Ramos (cell line): Measurements from ENCODE around the gene REL.

Source experiments
- in situ Hi-C: fragments of 300-500 bp; cut with MboI; formaldehyde crosslinking; loops from one replicate; pipeline ENCODE4 v1.14.3; 2022; ENCODE audit warnings: low sequenced_read_pairs; ENCODE audit not compliant: unreplicated experiment

The REL gene

DNA sequence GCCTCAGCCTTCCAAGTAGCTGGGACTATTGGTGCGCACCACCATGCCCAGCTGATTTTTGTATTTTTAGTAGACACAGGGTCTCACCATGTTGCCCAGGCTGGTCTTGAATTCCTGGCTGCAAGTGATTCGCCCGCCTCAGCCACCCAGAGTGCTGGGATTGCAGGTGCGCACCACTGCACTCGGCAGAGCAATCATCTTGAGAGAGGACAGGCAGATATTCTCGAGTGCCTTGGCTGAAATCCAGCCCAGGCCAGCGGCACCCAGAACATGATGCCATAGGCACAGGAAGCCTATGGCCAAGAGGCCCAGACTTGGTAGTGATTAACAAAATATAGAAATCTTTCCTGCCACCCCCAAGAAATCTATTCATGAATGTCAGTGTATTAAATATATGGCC is 78.1 kb downstream of the REL start:
- in situ Hi-C loops: no loop called here

DNA sequence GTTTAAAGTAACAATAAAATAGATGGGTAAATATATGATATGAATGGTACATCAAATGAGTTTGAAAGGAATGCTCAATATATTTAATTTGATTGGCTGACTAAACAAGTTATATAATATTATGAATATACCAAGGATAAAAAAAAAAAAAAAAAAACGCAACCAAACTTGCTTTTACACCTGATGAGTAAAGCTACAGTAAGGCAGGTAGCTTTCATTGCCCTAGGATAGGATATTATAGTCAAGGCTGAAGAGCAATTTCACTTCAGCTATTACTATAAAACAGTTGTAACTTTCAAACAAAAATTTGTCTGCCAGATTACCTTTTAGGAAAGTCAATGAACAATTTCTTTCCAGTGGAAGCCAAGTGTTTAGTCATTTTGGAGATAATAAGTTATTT is 79.3 kb downstream of the REL start:
- in situ Hi-C loops: no loop called here

DNA sequence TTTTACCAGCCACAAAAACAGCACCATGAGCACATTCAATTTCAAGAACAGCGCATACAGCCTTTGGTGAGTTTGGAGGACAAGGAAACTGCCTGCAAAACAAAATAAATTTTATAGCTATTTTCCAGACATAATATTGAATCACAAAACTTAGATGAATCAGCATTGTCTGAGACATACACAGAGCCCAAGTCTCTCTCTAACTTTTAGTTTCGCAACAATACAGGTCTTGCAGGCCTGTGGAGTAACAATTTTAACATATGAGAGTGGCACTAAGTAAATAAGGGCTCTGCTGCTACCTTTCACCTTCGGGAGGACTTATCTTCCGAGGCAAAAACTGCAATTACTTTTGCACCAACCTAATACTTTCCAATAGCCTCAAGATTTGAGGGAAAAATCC is 80.1 kb downstream of the REL start:
- in situ Hi-C loops: no loop called here

DNA sequence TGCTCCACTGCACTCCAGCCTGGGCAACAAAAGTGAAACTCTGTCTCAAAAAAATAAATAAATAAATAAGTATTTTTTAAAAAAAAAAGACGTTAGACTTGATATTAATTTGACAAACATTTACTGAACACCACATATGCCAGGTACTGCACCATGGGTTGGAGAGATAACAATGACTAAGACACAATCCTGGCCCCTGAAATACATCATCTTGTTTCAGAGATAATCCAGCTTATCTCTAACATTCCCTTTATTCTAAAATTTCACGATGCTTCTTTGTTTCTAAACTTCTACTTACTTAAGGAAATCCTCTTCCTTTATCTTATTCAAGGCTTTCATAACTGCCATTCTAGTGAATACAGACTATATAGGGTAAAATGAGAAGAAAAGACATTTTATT is 81.2 kb downstream of the REL start:
- in situ Hi-C loops: no loop called here

DNA sequence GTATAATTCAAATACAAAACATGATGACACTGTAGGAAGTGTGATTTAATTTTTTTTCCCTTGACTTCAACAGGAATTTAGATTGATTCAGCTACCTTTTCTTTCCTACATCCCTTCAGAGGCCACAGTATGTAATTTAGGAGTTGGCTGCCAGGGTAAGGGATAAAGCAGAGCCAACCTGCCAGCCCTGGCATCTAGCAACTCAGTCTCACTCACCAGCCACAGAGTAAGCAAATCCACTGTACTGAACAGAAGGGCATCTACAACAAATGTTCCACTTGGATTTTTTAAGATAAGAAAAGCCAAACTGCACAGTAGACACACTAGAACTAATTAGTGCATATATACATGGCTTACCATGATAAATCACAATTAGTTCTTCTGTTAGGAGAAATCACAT is 81.8 kb downstream of the REL start:
- in situ Hi-C loops: no loop called here

DNA sequence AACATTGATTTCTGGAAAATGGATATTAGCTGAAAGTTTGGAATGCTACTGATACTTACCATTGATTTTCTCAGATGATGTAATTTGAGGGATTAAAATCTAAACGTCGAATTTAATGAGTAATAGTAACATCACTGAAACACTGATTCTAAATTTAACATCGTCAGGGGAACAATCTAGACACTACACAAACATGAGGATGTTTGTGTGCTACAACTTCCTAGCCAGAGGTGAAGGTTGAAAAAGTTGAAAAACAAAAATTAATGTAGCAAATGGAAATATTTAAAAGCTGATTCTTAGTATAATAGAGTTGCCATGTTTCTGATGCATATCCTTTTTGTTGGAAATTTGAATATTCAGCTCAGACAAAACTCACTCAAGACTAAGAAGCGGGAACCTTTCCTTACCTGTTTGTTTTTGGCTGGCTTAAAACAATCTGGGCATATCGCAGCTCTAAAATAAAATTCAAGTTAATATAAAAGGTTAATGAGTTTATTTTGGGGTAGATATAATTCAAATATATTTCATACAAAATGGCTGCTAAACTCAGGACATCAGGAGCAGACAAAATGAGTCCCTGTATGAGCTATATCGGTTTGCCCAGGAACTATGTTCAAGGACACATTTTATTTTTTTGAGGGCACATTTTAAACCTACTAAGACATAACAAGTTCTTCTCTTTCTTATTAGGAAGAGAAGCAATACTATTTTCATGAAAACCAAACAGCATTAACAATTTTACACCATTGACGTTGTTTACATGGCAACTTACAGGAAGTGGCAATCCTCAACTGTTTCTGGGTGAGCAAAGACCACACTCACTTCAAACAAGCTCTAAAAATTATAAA is 83.5 kb downstream of the REL start:
- in situ Hi-C loops: no loop called here

DNA sequence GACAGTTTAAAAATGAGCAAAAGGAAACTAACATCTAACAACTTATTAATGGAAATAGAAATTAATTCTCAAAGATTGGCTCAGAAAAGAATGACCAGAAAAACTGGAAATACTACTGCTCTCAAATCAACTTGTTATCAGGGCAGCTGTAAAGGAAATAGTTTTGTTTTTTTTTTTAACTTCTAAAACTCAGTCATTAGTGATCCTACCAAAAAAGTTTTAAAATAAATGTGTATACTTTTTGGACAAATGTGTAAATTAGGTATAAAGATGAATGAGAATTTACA is 84.1 kb downstream of the REL start:
- in situ Hi-C loops: no loop called here

DNA sequence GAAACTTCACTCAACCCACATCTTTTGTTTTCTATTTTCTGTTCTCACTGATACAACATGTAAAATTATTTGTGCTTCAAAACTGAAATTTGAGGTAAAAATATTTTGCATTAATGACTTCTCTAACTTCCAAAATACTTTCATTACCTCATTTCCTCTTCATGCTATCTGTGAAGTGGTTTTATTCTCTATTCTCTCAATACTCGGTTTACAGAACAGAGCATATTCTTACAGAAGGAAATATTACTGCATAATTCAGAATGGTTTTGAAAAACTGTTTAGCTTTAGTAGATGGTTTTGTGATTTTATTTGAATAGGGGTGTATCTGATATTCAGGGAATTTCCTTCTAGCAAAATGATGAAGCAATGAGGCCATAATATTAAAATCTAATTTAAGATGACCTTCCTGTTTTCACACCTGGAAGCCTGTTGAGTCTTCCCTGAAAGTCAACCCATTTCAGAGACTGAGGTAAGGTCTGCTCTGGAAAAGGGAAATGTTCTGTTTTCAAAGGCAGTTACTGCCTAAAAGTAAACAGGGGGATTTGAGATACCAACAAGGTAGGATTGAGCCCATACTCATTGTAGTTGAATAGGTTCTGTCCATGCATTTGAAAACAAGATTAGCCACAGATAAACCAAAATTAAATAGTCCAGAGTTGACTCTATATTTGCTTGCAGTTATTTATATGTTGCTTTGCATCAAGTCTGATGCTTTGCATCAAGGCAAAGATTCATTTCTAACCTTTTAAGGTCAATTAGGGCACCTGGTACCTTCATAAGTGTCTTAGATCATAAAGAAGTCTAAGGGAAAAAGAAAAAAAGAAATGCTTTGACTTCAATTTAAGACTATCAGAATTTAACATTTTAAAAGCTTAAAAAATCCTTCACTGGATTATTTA is 85.4 kb downstream of the REL start:
- in situ Hi-C loops: no loop called here

DNA sequence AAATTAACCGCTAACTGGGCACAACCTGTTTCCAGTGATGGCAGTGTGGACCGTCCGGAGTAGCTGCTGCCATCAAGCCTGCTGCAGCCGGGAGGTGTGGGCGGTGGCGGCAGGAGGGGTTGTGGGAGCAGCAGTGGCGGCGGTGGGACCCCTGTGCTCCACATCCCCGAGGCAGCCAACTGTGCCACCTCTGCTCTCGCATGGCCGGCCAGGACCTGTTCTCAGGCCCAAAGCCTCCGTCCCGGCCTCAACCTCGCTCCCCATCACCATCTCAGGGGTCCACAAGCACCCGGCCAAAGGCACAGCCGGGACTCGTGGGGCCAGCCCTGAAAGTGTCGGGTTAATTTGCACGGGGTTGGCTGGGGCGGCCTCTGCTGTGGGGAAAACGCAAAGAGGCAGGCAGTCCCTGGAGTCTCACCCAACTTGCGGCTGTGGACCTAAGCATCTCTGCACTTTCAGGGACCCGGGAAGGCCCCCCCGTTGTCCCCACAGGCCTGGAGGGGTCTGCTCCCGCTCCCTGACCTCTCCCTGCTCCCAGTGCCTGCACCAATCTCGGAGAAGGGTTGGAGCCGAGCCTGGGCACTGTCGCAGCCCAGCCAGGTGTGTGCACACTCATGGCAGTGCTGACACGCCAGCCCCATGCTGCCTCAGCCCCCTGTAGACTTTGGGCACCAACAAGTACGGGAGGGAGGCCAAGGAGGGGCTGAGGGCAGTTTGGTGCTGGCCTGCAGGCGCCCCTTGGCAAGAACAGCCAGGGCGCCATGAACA is 91.7 kb downstream of the REL start:
- in situ Hi-C loops: no loop called here

DNA sequence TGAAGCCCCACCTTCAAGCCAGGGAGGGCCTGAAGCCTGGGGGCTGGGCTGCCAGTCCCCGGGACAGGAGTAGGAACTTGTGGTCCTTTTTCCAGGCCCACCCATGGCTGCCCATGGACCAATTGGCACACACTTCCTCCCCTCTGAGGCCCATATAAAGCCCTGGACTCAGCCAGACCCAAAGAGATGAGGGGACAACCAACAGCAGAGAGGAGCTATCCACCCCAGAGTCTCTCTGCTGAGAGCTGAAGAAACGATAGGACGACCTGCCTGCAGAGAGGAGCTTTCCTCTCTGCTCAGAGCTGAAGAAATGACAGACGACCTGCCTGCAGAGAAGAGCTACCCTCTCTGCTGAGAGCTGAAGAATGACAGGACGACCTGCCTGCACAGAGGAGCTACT is 92.3 kb downstream of the REL start:
- in situ Hi-C loops: no loop called here

DNA sequence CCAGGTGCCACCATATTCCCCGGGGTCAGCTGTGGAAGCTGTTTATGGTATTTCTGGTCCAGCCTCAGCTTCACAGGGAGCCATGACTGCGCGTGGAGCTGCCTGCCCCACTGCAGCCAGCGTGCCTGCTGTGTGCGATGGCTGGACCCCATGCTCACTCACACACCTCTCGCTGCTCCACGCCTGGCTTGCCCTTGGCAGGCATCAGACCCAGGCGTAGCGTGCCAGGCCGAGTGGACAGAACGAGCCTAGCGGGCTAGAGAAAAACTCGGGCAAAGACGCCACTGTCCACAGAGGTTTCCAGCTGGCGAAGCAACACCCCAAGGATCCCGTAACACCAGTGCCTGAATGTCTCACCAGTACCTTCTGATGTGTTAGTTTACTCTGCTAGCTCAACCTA is 93.3 kb downstream of the REL start:
- in situ Hi-C loops: no loop called here
